GM12801 (cell line): ENCODE measurements around the gene RARA.

Experiments
- CTCF ChIP-seq: IDR thresholded peaks from one replicate; pipeline ENCODE4 v1.5.1; 2011; ENCODE audit warnings: control low read depth; ENCODE audit not compliant: insufficient read length; ENCODE audit errors: extremely low read depth

The RARA gene

GRCh38 chr17:40278414-40278813, 30.6 kb upstream of the RARA start:
- TF ChIP-seq CTCF, result no peak

GRCh38 chr17:40279402-40279801, 29.6 kb upstream of the RARA start:
- no peak for TF ChIP-seq CTCF

GRCh38 chr17:40281663-40282062, 27.3 kb upstream of the RARA start:
- TF ChIP-seq CTCF, result no peak

- no peak for TF ChIP-seq CTCF
Measured at GRCh38 chr17:40283662-40284061, 25.3 kb upstream of the RARA start.

- no peak for TF ChIP-seq CTCF
Measured at GRCh38 chr17:40284085-40284713, 24.8 kb upstream of the RARA start.

GRCh38 chr17:40286473-40286872, 22.5 kb upstream of the RARA start:
- TF ChIP-seq CTCF, result no peak

GRCh38 chr17:40287159-40287493, 21.9 kb upstream of the RARA start:
- TF ChIP-seq CTCF, result no peak
